HG03354 (cell line): ENCODE data around the gene KIF3B.
"Not testable (repeated sequence)": the region's sequence is repeated elsewhere in the genome, so short reads cannot be mapped to it uniquely, and the experiment has no call there.

ENCODE experiments used
- ATAC-seq: cut with Tn5 transposase; IDR thresholded peaks from one replicate; pipeline ENCODE4 v1.9.1; 2021; ENCODE audit warnings: mild to moderate bottlenecking; ENCODE audit not compliant: unreplicated experiment, poor library complexity, severe bottlenecking

The KIF3B gene

DNA sequence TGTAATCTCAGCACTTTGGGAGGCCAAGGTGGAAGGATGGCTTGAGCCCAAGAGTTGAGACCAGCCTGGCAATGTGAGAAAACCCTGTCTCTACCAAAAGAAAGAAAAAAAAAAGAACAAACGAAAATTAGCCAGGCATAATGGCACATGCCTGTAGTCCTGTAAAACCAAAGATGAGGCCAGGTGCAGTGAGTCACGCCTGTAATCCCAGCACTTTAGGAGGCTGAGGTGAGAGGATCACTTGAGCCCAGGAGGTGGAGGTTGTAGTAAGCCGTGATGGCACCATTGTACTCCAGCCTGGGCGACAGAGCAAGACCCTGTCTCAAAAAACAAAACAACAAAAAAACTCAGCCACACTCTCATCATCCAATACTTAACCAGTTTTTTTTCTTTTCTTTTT lies 32.5 kb upstream of the KIF3B start:
- no peak for ATAC-seq

DNA sequence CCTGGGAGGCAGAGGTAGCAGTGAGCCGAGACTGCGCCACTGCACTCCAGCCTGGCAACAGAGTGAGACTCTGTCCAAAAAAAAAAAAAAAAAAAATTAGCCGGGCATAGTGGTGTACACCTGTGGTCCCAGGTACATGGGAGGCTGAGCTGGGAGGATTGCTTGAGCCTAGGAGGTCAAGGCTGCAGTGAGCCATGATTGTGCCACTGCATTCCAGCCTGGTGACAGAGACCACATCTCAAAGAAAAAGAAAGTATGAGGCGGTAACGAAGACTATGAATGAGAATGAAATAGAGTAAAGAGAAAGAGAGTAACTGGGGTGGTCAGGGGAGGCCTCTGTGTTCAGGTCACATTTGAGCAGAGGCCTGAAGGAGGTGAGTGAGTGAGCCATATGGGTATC lies 31.2 kb upstream of the KIF3B start:
- not testable (repeated sequence) for ATAC-seq

DNA sequence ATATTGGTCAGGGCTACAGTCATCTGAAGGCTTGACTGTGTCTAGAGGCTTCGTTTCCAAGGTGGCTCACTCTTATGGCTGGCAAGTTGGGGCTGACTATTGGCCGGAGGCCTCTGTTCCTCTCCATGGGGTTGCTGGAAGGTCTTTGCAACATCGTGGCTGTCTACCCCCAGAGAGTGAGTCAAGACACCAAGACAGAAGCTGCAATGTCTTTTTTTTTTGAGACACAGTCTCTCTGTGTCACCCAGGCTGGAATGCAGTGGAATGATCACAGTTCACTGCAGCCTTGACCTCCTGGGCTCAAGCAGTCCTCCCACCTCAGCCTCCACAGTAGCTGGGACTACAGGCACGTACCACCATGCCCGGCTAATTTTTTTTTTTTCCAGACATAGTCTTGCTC lies 29.4 kb upstream of the KIF3B start:
- no peak for ATAC-seq

DNA sequence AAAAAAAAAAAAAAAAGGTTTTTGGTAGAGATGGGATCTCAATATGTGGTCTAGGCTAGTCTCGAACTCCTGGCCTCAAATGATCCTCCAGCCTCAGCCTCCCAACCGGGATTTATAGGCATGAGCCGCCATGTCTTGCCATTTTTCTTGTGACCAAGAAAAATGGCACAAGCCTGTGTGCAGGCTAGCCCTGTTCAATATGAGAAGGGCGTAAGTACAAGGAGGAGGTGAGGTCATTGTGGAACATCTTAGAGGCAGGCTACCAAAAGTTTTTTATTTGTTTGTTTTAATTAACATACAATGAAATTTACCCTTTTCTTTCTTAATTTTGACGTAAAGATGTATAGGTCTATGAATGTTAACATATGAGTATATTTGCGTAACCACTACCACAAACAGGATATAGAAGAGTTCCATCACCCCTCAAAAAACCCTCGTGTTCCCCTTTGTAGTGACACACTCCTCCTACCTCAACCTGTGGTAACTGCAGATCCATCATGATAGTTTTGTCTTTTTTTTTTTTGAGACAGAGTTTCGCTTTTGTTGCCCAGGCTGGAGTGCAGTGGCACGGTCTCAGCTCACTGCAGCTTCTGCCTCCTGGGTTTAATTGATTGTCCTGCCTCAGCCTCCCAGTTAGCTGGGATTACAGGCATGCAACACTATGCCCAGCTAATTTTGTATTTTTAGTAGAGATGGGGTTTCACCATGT lies 28.3 kb upstream of the KIF3B start:
- ATAC-seq = no peak

DNA sequence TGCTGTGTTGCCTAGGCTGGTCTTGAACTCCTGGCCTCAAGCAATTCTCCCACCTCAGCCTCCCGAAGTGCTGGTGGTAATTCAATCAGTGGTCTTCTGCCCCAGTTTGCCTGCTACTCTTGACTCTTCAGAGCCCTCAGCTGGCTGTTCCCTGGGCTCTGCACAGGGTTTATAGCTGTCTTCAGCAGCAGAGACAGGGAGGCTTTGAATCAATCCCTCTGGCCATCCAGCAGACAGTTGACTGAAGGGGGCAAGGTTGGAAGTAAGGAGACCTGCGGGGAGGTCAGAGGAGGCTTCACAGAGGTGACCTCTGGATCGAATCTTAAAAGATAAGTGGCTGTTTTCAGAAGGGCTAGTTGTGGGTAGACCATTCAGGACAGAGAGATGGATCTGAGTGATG lies 26.0 kb upstream of the KIF3B start:
- no peak for ATAC-seq

DNA sequence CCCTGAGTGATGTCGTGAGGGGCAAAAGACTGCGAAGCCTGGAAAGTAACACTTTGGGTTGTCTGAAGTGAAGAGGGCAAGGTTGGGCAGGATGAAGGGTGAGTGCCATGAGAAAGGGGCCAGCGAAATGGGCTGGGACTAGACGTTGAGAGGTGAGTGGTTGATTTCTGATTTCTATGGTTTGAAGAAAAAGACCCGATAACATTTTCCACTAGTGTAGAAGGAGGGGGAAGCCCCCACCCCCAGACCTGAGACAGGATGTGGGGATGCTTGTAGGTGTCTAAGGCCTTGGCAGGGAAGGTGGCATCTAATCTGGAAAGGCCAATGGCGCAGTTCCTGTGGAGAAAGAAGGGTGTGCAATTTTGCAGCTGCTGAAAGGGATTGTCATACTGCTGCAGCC lies 25.3 kb upstream of the KIF3B start:
- ATAC-seq = no peak

DNA sequence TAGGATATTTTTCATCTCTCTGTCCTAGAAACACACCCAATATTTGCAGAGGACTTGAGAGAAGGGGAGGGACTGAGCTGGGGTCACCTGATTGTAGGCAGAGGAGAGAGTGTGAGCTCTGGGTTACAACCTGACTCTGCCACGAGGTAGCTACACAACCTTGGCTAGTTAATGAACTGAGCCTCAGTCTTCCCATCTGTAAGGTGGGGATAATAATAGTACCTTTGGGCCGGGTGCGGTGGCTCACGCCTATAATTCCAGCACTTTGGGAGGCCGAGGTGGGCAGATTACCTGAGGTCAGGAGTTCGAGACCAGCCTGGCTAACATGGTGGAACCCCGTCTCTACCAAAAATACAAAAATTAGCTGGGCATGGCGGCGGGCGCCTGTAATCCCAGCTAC lies 16.5 kb upstream of the KIF3B start:
- ATAC-seq = not testable (repeated sequence)

DNA sequence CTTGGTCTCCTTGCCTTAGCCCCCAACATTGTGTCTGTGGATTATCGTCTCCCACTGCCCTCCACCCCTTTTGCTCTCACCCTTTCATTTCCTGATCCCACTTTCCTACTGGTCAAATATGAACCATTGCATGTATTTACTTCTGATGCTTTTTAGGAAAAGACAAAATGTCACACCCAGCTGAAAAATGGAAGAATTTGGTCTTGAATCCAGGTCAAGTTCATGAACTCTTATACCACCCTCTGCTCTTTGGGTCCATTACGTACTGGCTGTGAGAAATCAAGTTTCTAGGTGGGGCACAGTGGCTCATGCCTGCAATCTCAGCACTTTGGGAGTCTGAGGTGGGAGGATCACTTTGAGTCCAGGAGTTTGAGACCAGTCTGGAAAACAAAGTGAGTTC lies 15.8 kb upstream of the KIF3B start:
- ATAC-seq = no peak

DNA sequence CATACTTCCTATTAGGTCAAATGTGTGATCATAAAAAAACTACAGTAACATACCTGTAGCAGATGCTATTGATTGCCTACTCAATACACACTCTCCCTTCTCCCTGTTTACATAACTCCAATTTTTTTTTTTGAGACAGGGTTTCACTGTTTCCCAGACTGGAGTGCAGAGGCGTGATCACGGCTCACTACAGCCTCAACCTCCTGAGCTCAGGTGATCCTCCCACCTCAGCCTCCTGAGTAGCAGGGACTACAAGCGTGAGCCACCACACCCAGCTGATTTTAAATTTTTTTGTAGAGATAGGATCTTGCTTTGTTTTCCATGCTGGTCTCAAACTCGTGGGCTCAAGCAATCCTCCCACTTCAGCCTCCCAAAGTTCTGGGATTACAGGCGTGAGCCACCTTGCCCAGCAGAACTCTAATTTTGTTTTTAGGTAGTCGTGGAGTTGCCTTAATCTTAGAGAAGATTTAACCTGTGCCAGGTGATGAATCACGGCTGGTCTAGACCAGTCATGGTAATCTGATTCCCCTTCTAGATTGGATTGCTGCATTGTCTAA lies 14.0 kb upstream of the KIF3B start:
- ATAC-seq = no peak

DNA sequence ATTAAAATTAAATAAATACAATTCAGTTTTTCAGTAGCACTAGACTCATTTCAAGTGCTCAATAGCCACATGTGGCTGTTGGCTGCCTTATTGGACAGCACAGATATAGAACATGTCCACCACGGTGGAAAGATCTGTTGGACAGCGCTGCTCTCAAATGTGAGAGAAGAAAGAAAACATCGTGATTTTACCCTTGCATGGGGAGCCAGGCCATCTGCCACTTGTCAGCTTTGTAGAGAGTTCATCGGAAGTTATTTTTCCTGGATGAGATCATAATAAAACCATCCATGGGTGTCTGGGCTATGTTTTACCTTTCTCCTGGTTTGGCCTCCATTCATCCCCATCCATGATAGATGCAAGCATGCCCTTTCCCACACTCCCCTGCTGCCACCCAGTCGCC lies 5.8 kb upstream of the KIF3B start:
- ATAC-seq = no peak

DNA sequence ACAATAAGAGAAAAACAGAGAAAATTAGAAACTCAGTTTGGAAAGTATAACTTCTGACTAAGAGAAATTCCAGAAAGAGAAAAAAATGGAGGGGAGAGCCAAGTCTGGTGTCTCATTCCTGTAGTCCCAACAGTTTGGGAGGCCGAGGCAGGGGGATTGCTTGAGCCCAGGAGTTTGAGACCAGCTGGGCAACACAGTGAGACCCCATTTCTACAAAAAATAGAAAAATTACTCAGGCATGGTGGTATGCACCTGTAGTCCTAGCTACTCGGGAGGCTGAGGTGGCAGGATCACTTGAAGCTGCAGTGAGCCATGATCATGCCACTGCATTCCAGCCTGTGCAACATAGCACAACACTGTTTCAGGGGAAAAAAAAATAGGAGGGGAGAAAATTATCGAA lies 3.1 kb upstream of the KIF3B start:
- ATAC-seq = no peak

DNA sequence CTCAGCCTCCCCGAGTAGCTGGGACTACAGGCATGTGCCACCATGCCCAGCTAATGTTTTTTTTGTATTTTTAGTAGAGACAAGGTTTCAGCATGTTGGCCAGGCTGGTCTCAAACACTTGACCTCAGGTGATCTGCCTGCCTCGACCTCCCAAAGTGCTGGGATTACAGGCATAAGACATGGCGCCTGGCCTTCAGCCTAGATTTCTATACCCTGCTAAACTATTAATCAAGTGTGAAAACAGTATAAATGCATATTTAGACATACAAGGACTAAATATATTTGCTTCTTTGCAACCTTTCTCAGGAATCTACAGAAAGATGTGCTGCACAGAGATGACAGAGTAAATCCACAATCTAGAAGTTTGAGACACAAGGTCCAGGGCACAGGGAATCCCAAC lies 2.3 kb upstream of the KIF3B start:
- not testable (repeated sequence) for ATAC-seq

DNA sequence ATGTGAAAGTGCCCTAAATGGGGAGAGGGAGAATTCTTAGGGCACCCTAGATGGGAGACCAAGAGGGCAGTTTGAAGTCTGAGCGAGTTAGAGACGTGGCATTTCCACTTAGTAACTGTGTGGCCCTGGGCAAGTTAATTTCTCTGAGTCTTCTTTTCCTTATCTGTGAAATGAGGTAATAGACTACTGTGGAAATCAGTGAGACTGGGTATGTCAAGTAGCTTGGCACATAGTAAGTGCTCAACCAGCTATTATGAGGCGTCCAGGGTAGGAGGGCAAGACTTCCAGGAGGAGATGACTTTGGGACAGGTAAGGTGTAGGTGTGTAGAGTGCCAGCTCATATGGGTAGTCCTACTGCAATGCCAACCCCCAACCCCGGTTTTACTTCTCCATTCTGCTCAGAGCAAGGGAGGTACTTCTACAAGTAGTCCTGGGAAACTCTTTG lies 770 bp downstream of the KIF3B start:
- peak; percentile 74 for ATAC-seq

DNA sequence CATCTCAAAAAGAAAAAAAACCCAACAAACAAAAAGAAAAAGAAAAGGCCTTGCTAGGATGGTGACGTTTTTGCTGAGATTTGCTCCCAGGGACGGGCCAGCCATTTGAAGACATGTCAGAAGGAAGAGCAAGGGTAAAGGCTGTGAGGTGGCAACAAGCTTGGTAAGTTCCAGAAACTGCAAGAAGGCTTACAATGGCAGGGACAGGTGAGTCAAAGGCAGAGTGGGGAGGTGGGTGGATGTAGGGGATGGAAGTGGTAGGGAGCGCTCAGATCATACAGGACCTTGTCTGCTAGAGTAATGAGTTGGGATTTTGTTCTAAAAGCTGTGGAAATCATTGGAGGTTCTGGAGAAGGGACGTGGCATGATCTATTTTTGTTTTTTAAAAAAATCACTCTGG lies 4.3 kb downstream of the KIF3B start:
- ATAC-seq = no peak

DNA sequence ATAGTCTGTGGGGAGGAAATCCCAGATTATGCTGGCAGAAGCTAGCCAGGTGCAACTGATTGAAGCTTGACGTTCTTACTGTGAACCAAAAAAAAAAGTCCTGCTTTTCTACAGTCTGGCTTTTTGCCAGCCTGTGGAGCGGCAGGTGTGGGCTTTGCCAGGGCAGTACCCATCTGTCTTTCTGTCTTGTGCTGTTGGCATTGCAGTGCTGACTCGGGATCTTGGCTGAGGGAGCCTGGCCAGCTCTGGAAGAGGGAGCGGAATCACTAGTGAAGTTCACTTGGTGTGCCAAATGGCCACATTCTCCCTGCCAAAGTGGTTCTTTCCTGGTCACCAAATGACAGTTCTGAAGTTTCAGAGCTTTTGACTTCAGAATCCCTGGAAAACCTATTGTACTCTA lies 5.0 kb downstream of the KIF3B start:
- ATAC-seq = no peak

DNA sequence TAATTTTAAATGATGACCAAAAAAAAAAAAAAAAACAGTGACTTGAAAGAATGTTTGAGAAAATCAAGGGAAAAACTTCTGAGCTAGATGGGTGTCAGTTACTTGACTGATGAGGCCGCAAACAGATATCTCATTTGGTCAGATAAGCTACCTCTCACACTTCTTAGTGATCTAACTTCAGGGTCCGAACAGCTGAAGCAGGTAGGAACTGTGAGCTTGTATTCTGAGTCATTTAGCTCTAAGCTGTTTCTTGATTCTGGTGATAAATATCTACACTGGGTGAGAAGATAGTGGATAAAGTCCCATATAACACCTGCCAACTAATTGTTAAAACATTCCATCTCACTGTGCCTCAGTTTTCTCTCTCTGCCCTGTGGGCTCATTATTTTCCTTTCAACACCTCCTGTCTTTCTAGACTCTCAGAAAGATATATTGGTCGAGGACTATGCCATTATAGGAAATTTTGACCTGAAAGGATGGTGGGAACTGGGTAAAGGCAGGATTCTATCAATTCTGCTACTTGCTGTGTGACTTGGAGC lies 7.7 kb downstream of the KIF3B start:
- peak; percentile 39 for ATAC-seq

DNA sequence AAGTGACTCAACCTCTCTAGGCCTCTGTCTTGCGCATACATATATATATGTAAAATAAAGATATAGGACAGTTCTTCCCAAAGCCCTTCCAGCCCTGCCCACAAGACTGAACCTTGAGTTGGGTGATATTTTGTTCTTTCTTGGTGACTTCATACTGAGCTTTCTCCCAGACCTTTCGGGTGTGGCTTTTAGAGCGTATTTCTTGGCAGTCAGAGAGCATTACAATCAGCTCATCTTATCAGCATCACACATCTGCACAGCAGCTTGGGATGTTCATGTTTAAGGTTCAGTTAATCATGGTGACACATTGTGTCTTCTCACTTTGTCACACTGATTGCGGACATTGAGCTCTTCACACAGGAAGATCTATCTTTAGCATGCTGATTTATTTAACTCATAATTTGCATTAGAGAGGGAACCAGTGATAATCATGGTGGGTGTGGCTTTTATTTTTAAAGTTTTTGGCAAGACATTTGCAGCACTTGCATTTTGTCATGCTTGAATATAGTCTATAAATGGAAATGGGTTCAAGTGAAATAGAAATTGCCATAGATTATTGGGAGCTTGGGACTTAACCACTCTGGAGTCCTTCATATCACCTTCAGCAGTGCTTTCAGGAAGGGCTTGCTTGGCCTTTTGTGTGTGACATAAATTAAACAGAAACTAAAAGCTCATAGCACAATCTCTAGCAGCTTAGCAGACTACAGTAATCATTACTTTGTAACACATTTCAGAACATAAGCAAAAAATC lies 8.3 kb downstream of the KIF3B start:
- ATAC-seq = peak; percentile 81

DNA sequence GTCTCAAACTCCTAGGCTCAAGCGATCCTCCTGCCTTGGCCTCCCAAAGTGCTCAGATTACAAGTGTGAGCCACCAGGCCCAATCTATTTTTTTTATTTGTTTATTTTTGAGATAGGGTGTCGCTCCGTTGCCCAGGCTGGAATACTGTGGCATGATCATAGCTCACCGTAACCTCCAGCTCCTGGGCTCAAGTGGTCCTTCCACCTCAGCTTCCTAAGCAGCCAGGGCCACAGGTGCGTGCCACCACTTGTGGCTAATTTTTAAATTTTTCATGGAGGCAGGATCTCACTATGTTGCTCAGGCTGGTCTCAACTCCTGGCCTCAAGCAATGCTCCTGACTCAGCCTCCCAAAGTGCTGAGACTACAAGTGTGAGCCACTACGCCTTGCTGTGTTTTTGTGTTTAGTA lies 9.8 kb downstream of the KIF3B start:
- no peak for ATAC-seq

DNA sequence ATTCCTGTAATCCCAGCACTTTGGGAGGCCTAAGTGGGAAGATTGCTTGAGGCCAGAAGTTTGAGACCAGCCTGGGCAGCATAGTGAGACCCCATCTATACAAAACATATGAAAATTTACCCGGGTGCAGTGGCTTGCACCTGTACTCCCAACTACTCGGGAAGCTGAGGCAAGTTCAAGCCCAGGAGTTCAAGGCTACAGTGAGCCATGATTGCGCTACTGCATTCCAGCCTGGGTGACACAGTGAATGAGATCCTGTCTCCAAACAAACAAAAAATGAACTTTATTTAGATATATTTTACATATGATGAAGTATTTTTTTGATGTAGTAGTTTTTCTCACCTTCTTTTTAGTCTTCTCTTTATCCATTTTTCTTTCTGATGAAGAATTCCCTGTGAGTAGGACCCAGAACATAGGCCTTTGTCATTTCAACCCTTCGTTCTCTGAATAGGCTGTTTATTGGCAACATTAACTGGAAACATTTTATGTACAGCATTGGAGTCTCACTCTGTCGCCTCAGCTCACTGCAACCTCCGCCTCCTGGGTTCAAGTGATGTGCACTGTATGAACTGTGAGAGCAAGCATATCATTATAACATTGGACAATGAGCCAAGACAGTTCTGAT lies 10.9 kb downstream of the KIF3B start:
- ATAC-seq = no peak

DNA sequence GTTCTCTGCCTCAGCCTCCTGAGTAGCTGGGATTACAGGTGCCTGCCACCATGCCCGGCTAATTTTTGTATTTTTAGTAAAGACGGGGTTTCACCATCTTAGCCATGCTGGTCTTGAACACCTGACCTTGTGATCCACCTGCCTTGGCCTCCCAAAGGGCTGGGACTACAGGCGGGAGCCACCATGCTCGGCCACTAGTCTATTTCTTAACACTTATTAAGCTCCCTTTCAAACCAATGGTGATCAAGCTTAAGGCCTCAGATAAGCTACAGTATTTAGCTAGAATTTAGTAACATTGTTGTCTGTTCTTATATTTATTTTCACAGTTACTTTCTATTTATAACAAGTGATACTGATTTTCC lies 11.8 kb downstream of the KIF3B start:
- not testable (repeated sequence) for ATAC-seq
